GM21825 (cell line): ENCODE data around the gene TEF.
A peak's percentile ranks its signal among the peaks of the same experiment; 100 is the strongest.
"Not testable (repeated sequence)": the region's sequence is repeated elsewhere in the genome, so short reads cannot be mapped to it uniquely, and the experiment has no call there.

Experiments used
- ATAC-seq: cut with Tn5 transposase; IDR thresholded peaks from one replicate; pipeline ENCODE4 v1.9.1; 2021; ENCODE audit warnings: mild to moderate bottlenecking, moderate library complexity; ENCODE audit not compliant: unreplicated experiment

TEF gene

GRCh38 chr22:41380993-41381328, 781 bp upstream of the TEF start:
- no peak for ATAC-seq

GRCh38 chr22:41382098-41382578, 396 bp downstream of the TEF start:
- ATAC-seq, result peak; percentile 33

GRCh38 chr22:41382610-41383009, 868 bp downstream of the TEF start:
- no peak for ATAC-seq

GRCh38 chr22:41383085-41383484, 1.3 kb downstream of the TEF start:
- ATAC-seq, result no peak

GRCh38 chr22:41384128-41384527, 2.4 kb downstream of the TEF start:
- no peak for ATAC-seq

- ATAC-seq, result no peak
These were observed 5.6 kb downstream of the TEF start for GRCh38 chr22:41387341-41387740.

GRCh38 chr22:41394012-41394356, 12.2 kb downstream of the TEF start:
- ATAC-seq, result no peak

DNA sequence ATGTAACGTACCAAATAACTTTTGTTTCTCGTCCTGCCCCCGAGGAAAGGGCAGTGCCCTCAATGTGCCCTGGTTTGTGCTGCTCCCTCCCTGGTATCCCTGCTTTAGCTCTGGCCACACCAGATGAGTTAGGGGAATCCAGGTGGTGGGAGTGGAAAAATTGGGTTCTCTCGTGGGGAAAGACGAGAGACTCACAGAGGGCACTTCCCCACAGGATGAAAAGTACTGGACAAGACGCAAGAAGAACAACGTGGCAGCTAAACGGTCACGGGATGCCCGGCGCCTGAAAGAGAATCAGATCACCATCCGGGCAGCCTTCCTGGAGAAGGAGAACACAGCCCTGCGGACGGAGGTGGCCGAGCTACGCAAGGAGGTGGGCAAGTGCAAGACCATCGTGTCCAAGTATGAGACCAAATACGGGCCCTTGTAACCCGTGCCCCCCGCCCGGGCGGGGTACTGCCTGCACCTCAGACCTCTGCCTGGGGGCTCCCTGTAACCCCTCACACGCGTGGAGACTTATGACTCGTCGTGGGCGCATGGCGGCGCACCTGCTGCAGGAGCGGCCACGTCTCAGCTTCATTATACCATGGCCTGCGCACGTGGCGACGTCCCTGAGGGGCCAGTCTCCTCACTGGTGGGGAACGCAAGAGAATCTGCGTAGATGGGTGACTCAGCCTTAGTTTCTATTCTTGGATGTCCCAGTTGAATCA, 13.9 kb downstream of the TEF start:
- ATAC-seq, result no peak

GRCh38 chr22:41397143-41397811, 15.5 kb downstream of the TEF start:
- ATAC-seq, result no peak

GRCh38 chr22:41398921-41399320, 17.2 kb downstream of the TEF start:
- ATAC-seq, result no peak

DNA sequence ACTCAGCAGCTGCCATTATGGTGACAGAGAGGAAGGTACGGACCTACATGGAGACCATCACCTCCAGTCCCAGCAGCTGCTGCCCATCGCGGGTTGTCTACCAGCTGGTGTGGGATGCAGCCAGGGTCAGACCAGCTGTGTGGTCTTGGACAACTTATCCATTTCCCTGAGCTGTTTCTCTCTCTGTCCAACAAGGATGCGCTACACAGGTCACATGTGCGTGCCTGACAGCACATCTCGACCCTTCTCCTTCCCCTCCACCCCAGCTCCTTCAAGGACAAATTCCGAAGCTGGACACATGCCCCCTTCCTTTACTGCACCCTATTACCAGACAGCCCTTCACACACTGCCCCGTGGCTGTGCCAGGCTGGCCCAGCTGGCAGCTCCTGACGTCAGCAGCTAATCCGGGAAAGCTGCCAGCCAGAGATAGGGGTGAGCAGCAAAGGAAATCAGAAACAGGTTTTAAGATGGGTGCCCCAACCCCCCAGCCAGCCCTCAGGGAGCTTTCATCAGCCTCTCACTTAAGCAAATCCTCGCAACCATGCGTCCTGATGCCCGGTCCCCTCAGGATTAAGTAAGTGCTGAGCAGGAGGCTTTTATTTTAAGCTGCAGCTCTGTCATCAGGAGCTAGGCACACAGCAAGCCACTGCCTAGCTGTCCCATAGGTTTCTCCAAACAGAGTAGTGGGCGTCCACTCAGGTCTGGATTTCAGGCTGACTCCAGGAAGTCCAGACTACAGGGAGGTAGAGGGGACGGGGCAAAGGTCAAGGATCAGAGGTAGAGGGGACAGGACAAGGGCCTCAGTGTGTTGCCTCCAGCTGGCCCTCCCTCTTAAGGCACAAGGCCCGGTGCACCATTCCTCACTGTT, 20.3 kb downstream of the TEF start:
- no peak for ATAC-seq

DNA sequence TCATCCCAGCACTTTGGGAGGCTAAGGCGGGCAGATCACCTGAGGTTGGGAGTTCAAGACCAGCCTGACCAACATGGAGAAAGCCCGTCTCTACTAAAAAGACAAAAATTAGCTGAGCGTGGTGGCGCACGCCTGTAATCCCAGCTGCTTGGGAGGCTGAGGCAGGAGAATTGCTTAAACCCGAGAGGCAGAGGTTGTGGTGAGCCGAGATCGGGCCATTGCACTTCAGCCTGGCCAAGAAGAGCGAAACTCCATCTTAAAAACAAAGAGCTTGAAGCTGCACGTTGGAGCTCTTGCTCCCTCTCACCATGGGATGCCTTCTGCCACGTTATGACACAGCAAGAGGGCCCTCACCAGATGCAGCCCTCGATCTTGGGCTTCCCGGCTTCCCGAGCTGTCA, 21.1 kb downstream of the TEF start:
- not testable (repeated sequence) for ATAC-seq

DNA sequence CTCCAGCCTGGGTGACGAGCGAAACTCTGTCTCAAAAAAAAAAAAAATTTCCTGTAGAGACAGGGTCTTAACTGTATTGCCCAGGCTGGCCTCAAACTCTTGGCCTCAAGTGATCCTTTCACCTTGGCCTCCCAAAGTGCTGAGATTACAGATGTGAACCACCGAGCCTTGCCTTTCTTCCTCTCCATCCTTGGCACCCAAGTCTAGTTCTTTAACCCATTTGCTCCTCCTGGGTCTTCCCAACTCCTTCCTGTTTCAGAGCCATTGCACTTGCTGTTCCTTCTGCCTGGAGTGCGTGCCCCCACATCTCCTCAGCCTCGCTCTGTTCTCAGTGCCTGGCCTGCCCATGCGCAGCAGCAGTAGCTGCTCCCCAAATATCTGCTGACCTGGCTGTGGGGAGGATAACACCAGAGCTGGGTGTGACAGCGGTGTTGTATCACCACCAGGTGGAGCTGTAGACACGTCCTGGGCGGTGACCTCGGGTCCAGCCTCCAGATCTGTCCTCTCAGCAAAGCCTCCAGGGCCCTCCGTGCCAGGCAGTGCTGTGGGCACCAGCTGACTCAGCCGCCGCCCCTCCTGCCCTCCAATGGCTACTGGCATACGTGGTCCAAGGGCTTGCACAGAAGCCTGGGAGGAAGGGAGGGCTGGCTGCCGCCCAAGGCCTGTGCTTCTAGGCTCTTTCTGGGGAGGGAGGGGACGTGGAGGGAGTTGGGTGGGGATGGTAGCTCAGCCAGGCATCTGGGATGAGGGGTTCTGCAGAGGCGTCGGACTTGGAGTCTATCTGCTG, 22.0 kb downstream of the TEF start:
- ATAC-seq, result peak; percentile 74

DNA sequence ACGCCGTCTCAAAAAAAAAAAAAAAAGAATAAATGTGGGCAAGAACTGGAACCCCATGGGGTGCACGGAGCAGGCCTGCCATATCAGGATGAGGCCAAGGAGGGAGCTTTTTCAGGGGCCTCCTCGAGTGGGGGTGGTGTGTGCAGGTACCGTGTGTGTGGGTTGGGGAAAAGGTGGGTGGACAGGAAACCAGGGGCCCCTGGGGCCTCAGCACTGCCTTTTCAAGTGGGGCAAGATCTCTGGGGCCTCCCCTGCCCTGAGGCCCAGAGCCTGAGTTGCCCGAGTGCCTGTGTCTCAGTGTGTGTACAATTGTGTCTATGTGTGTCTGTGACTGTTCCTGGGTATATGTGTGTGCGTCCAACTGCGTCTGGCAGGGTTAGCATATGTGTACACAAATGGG, 23.8 kb downstream of the TEF start:
- no peak for ATAC-seq

- ATAC-seq, result no peak
These were observed 24.7 kb downstream of the TEF start for GRCh38 chr22:41406410-41406809.

DNA sequence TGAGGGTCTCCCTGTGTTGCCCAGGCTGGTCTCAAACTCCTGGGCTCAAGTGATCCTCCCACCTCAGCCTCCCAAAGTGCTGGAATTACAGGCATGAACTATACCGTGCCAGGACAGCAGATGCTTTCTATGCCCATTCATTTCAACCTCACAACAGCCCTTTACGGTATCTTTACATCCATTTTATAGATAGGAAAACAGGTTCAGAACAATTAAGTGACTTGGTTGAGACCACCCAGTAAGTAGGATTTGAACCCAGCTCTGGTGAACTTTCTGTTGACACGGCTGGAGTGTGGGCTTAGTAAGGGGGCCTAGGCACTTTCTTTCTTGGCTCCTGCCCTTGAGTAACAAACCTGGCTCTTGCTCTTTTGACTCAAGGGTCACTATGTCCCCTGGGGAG, 25.7 kb downstream of the TEF start:
- no peak for ATAC-seq

GRCh38 chr22:41408665-41409064, 26.9 kb downstream of the TEF start:
- no peak for ATAC-seq

- ATAC-seq, result no peak
These were observed 28.6 kb downstream of the TEF start for GRCh38 chr22:41410311-41410751.

GRCh38 chr22:41411021-41411851, 29.5 kb downstream of the TEF start:
- no peak for ATAC-seq

DNA sequence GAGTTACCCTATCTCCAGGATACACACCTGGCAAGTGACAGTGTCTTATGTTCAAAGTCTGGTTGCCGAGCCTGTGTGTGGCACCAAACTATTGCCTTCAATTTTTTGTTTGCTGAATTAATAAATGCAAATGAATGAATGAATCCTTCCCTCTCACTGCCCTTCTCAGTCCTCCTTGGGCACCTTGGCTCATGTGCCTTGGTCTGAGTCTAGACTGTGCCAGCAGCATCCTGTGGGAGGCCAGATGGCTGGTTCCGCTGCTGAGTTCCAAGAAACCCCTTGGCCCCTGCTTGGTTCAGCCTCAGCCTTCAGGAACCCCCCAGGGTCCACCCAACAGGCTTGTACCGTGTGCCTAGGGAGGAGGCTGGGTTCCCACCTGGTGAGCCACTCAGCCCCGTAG, 33.8 kb downstream of the TEF start:
- no peak for ATAC-seq
